HG03378 (cell line): ENCODE data around the gene NPHP4.

Experiments used
- ATAC-seq: cut with Tn5 transposase; IDR thresholded peaks from one replicate; pipeline ENCODE4 v1.9.1; 2021; ENCODE audit warnings: mild to moderate bottlenecking, moderate library complexity; ENCODE audit not compliant: unreplicated experiment

Gene NPHP4

GRCh38 chr1:5991381-5992025 is 722 bp downstream of the NPHP4 start:
- ATAC-seq, result no peak

DNA sequence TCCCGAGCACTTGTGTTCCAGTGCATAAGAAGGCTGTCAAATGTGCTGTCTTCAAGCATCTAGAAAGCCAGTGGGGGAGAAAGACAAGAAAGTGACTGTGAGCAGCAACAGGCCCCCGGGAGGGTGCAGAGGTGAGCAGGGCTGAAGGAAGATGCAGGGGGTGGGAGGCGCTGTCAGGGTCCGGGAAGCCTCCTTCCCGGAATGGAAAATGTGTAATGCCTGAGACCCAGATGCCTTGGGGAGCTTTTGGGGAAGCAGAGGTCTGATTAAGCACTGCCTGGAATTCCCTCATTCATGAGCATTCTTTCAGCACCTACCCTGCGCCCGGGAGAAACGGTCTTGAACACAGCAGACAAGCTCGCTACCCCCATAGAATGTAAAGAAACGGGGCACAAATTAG is 1.3 kb downstream of the NPHP4 start:
- ATAC-seq, result no peak

- no peak for ATAC-seq
Measured at GRCh38 chr1:5989731-5990271, 2.4 kb downstream of the NPHP4 start.

GRCh38 chr1:5989286-5989605 is 3.0 kb downstream of the NPHP4 start:
- ATAC-seq, result no peak

- ATAC-seq, result no peak
Measured at GRCh38 chr1:5988596-5989285, 3.5 kb downstream of the NPHP4 start.

DNA sequence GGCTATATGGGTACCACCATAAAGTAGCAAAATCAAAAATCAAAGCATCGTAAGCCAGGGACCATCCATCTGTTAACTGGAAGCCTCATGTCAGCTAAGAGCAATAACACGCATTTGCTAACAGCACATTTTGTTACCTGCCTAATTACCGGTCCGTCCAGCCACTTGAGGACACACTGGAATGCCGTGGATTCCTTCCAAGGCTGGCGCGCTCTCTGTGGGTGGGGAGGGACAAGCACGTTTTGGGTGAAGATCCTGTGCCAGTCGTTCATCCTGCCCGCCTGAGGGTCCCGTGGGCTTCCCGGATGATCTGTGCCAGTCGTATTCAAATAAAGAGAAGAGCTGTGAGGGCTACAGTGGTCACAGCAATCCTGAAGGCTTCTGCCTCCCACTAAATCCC is 6.2 kb downstream of the NPHP4 start:
- ATAC-seq, result no peak

- no peak for ATAC-seq
Measured at GRCh38 chr1:5985250-5985649, 7.0 kb downstream of the NPHP4 start.

DNA sequence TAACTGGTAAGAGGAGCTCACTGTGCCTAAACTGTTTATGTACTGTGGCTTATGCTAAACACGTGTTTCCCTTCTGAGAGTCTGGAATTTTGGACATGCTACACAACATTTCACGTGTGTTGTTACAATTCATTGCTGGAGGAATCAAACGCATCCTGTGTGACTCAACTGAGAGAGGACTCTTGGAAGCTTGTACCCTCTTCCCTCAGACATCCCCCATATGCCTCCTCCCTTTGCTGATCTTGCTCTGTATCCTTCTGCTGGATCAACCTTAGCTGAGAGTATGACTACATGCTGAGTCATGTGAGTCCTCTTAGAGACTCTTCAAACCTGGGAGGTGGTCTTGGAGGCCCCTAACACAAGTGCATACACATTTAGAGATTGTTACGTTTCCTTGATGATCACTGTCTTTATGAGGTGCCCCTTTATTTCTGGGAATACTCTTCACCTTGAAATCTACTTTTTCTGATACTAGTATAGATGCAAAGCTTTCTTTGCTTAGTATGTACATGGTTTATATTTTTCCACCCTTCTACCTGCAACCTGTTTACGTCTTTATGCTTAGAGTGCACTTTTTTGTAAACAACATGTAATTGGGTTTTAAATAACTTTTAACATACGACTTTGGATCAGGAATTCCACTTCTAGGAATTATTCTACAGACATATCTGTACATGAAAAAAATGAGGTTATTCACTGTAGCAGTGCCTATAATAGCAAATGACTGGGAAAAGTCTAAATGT is 8.7 kb downstream of the NPHP4 start:
- ATAC-seq, result no peak

GRCh38 chr1:5982868-5983267 is 9.4 kb downstream of the NPHP4 start:
- ATAC-seq, result no peak

DNA sequence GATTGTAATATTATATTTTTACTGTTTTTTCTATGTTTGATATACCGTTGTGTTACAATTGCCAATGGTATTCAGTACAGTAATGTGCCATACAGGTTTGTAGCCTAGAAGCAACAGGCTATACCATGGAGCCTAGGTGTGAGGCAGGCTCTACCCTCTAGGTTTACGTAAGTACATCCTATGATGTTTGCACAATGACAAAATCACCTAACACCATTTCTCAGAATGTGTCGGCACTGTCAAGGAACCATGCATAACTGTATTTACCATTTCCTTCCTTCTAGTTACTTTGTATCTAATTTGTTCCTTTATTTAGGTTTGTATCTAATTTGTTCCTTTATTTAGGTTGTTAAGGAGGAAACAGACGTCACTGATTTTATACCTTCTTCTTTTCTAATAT is 9.9 kb downstream of the NPHP4 start:
- no peak for ATAC-seq

DNA sequence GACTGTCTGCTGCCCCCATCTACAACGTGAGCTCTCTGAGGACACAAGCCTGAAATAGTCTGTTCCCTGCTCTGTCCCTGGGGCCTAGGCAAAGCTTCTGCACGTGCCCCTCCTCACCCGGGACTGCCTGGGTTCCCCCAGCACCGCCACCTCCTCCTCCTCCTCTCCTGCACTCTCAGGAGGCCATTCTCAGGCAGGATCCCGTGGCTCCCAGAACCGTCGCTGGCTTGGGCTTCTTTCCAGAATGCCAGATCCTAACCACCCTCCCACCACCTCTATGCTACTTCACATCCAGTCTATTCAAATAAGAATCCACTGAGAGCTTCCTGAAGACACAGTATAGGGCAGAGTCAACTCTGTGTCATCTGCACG is 11.2 kb downstream of the NPHP4 start:
- ATAC-seq, result no peak

DNA sequence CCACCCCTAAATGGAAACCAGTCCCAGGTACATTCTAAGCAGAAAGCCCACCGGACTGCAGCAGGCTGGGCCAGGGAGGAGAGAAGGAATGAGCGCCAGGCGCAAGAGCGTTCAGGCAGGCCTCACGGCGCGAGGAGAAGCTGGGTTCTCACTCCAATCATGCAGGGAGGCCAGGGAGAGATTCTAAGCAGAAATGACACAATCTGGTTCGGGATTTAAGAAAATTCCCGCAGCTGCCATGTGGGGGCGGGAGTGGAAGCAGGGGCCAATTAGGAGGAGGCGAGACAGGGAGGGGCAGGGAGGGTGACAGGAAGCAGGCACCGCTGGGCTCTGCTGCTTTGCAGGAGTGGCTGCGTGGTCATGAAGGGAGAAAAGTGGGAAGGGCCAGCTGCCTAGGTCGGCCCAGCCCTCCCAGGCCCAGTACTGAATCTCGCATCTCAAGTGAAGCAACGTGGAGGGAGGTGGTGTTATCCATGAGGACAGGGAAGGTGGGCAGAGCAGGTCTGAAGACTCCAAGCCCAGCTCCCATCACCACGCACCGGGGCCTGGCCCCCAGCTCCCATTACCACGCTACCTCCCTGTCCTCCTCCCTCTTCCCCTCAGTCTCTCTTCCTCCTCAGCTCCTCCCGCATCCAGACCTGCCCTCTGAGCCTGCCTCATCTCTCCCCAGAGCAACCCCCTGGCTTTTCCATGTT is 11.8 kb downstream of the NPHP4 start:
- ATAC-seq, result no peak

- ATAC-seq, result no peak
Measured at GRCh38 chr1:5979536-5980313, 12.5 kb downstream of the NPHP4 start.

- no peak for ATAC-seq
Measured at GRCh38 chr1:5978452-5978851, 13.8 kb downstream of the NPHP4 start.

- ATAC-seq, result no peak
Measured at GRCh38 chr1:5977494-5978444, 14.5 kb downstream of the NPHP4 start.

DNA sequence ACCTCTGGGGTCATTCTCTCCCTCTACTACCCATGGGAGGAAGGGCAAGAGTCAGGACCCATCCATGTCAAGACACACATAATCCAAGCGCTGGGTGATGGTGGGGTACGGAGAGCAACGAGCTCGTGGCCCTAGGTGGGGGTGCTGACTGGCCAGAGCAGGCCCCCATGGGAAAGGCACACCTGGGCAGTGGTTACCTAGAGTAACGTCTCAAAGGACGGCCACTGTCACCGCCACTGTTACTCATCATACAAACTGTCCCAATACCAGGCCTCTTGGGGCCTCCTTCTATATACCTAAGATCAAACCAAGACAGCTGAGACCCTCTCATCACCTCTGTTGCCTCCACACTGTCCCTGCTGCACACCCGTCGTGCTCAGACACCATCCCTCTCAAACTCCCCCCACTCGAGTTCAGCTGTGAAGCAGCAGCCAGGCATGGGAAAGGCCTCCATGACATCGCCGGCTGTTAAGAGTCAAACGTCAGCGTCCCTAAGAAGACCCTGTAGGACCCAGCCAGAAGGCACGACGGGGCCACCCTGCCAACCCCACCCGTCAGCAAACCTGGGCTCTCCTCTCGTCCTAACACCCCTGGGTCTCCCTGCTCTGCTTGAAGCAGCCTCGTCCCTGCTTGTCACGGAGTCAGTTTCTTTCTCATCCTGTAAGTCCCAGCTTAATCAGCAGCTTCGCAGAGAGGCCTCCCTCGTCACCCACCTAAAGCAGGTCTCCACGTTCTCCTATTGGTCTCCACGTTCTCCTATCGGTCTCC is 15.3 kb downstream of the NPHP4 start:
- no peak for ATAC-seq

DNA sequence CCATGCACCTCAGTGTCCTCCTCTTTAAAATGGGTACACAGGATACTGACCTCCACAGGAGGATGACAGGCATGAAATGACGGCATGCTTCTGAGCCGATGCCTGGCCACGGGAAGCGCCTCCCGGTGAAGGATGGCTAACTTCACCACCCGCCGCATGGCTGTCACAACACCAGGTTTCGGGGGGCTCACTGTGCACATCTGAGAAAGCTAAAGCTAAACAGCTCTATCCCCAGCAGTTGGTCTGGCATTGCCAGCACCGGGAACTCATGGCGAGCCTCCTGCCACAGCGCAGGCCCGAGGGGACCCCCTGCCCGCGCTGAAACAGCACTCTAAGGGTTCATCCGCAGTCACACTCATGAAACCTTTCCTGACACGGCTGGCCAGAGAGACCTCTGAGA is 16.0 kb downstream of the NPHP4 start:
- no peak for ATAC-seq

DNA sequence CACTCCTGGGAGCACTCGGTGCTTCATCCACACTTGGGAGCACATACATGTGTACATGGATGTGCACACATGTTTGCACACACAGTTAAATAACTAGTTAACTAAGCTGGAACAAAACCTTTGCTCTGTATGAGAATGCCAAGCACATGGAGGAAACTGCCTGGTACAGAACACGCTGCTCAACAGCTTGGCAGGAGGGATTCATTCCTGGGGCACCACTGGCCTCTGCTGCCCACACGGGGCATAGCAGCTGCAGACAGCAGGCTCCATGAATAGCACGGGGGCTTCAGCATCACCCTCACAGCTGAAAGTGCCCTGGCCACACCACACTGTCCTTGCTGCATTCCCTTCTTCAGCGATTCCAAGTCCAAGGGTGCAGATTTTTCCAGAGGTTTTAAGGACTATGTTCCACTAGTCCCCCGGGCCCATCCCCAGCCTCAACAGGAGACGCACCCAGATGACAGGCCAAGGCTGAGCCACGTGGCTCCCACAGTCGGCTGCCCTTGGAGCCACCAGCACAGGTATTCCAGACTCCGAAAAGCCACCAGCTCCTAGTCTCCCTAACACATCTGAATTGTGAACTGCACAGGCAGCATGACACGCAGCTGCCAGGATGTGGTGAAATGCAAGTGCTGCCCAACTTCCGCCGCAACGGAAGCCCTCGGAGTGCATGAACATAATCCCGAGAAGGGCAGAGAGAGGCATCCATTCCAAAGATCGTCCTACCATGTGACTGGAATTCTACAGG is 16.9 kb downstream of the NPHP4 start:
- no peak for ATAC-seq
